ENCODE results near the gene ZNF207.
A peak's percentile ranks its signal among the peaks of the same experiment; 100 is the strongest.
"Not testable (repeated sequence)": the region's sequence is repeated elsewhere in the genome, so short reads cannot be mapped to it uniquely, and the experiment has no call there.

ZNF207 gene

DNA sequence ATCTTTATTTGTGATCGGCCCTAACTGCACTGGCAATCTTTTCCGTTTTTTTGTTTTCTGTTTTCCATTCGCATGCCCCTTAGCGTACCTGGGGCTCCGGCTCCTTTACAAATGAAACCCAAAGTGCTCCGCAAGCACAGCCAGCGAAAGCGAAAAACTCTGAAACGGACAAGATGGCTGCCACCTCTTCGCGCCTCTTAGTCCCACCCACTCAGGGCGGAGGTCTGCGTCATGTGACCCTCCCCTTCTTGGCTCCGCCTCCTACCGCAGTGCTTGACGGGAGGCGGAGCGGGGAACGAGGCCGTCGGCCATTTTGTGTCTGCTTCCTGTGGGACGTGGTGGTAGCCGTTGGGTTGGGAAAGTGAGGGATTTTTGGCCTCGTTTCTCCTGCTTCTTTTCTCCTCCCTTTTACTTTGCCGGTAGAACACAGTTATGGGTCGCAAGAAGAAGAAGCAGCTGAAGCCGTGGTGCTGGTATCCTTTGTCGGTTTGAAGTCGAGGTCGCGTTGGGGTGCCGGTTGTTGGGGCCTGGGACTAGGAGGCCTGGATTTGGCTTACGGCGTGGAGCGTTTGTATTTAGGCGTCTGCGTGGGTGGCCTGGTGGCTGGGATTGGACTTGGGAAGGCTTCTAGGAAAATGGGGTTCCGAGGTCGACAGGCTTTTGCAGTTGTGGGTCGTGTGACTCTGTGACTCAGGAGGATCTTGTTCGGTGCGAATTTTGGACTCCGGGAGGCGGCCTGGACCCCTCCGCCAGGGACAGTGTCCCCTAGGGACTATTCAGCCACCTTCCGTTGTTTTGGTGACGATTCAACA lies at the start of gene ZNF207:
Gene ZNF207, plus strand, starts transcription at position 304 of the 812 bp plus-strand sequence. Its CDS starts 129 bp downstream, at position 433.
- Histone ChIP-seq H2AFZ (ENCODE audit: low read length, unreplicated experiment) (peak within 1 kb of the TSS; percentile 33), H3K27me3 (ENCODE audit: insufficient read depth, low read length) (no peaks in the 10 kb centered on the region), H3K79me2 (ENCODE audit: control insufficient read depth, insufficient read depth, low read length, unreplicated experiment) (peaks cover 61% of the 10 kb centered on the region), H3K4me3 (ENCODE audit: low read depth, low read length) (peak within 1 kb of the TSS; percentile 92), H3K4me1 (ENCODE audit: control insufficient read depth, insufficient read depth, low read length, unreplicated experiment) (peaks cover 18% of the 10 kb centered on the region), H3K27ac (ENCODE audit: low read depth, low read length) (peak within 1 kb of the TSS; percentile 95), H3K36me3 (ENCODE audit: insufficient read depth, low read length) (peaks cover 24% of the 10 kb centered on the region)

DNA sequence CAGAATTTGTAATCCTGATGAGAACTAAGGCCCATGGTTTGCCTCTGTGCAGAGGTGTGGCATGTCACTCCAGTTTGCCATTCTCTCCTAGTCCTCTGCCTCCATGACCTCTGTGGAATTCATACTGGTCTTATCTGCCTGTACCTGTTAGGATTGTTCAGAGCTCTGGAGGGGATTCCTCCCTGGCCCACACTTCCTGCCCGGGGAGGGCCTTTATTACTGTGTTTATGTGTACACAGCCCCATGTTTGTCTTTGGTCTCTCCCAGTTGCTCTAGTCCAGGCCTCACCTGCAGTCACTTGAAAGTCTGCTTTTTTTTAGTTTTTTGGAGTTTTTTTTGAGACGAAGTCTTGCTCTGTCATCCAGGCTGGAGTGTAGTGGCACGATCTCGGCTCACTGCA lies 47.9 kb upstream of the ZNF207 start:
- Histone ChIP-seq H3K4me3 (ENCODE audit: low read depth, low read length) (no peak overlapping the region), H3K79me2 (ENCODE audit: control insufficient read depth, insufficient read depth, low read length, unreplicated experiment) (no peaks in the 10 kb centered on the region), H3K27ac (ENCODE audit: low read depth, low read length) (no peak overlapping the region), H3K36me3 (ENCODE audit: insufficient read depth, low read length) (no peaks in the 10 kb centered on the region), H3K27me3 (ENCODE audit: insufficient read depth, low read length) (no peaks in the 10 kb centered on the region), H3K4me1 (ENCODE audit: control insufficient read depth, insufficient read depth, low read length, unreplicated experiment) (no peaks in the 10 kb centered on the region), H2AFZ (ENCODE audit: low read length, unreplicated experiment) (no peak overlapping the region)

DNA sequence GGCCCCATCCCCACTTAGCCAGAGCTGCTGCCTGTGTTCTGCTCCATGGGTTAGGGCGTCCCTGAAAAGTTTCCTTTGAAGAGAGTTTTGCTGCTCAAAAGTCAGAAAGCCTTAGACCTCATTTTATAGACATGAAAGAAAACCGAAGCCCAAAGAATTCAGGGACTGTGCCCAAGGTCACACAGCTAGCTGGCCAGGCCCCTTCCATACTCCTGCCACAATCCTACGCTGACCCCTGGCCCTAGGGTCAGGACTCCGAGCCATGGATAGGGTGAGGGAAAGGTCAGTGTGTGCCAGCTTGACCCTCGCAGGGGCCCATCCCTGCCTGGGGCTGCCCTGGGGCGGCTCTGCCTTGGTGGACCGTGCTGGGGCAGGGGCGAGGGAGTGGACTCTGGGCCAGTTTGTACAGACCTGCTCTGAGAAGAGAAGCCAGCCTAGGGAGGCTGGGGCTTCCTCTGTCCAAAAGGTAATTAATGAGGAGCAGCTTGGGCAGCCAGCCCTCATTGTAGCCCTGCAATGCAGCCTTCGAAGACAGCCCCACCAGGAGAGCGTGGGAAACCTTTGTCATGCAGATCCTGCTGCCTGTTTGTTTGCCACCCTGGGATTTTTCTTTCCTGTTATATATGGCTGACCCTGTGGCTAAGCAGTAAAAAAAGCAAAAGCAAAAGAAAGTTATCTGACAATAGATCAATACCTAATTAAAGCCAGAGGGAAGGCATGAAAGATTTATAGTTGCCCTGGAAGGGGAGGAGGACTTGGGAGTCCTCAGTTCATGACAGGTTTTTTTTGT lies 46.9 kb upstream of the ZNF207 start:
- no peak overlapping the region for H3K27ac ChIP-seq (ENCODE audit: low read depth, low read length)
- H3K4me3 ChIP-seq (ENCODE audit: low read depth, low read length): no peak overlapping the region
- H2AFZ ChIP-seq (ENCODE audit: low read length, unreplicated experiment): no peak overlapping the region
- H3K36me3 ChIP-seq (ENCODE audit: insufficient read depth, low read length): no peaks in the 10 kb centered on the region
- no peaks in the 10 kb centered on the region for H3K79me2 ChIP-seq (ENCODE audit: control insufficient read depth, insufficient read depth, low read length, unreplicated experiment)
- H3K27me3 ChIP-seq (ENCODE audit: insufficient read depth, low read length): peaks cover 5% of the 10 kb centered on the region; the same call in 1 of the 2 replicates
- no peaks in the 10 kb centered on the region for H3K4me1 ChIP-seq (ENCODE audit: control insufficient read depth, insufficient read depth, low read length, unreplicated experiment)

DNA sequence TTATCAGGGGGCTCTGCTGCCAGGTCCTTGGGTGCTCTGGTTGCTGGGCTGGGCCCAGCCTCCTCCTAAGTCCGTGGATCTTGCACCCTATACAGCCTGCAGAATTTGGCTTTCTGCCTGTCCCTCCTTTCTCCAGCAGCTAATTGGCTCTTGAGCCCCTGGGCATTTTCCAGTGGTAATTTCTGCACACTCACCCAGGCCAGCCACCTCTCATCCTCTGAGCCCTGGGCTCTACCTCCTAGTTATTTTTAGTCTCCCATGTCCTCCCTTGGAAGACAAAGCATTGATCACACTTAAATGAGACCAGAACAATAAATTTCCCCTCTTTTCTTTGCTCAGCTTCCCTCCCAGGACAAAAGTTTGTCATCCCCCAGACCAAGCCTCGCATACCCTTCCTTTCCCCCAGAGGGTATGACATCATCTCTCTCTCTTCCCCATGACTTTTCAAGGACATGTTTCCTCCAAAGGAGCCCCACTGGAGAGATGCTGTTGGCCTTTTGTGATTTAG lies 46.1 kb upstream of the ZNF207 start:
- Histone ChIP-seq H2AFZ (ENCODE audit: low read length, unreplicated experiment) (no peak overlapping the region), H3K27ac (ENCODE audit: low read depth, low read length) (no peak overlapping the region), H3K4me1 (ENCODE audit: control insufficient read depth, insufficient read depth, low read length, unreplicated experiment) (no peaks in the 10 kb centered on the region), H3K36me3 (ENCODE audit: insufficient read depth, low read length) (no peaks in the 10 kb centered on the region), H3K4me3 (ENCODE audit: low read depth, low read length) (no peak overlapping the region), H3K79me2 (ENCODE audit: control insufficient read depth, insufficient read depth, low read length, unreplicated experiment) (no peaks in the 10 kb centered on the region), H3K27me3 (ENCODE audit: insufficient read depth, low read length) (peaks cover 6% of the 10 kb centered on the region; the same call in 1 of the 2 replicates)

DNA sequence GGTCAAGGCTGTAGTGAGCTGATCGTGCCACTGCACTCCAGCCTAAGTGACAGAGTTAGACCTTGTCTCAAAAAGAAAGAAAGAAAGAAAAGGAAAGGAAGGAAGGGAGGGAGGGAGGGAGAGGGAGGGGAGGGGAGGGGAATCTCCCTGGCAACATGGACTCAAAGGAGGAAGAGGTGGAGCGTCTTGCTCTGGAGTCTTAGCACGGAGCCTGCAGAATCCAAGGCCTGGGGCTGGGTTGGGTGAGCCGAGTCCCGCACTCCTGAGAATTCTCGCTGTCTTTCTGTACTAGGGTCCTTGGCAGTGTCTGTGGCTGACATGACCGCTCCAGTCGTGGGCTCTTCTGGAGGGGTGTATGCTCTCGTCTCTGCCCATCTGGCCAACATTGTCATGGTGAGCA lies 44.9 kb upstream of the ZNF207 start:
- no peak overlapping the region for H3K27ac ChIP-seq (ENCODE audit: low read depth, low read length)
- H3K27me3 ChIP-seq (ENCODE audit: insufficient read depth, low read length): peaks cover 6% of the 10 kb centered on the region; the same call in 1 of the 2 replicates
- H3K4me3 ChIP-seq (ENCODE audit: low read depth, low read length): no peak overlapping the region
- no peaks in the 10 kb centered on the region for H3K36me3 ChIP-seq (ENCODE audit: insufficient read depth, low read length)
- no peaks in the 10 kb centered on the region for H3K79me2 ChIP-seq (ENCODE audit: control insufficient read depth, insufficient read depth, low read length, unreplicated experiment)
- H3K4me1 ChIP-seq (ENCODE audit: control insufficient read depth, insufficient read depth, low read length, unreplicated experiment): no peaks in the 10 kb centered on the region
- H2AFZ ChIP-seq (ENCODE audit: low read length, unreplicated experiment): no peak overlapping the region

DNA sequence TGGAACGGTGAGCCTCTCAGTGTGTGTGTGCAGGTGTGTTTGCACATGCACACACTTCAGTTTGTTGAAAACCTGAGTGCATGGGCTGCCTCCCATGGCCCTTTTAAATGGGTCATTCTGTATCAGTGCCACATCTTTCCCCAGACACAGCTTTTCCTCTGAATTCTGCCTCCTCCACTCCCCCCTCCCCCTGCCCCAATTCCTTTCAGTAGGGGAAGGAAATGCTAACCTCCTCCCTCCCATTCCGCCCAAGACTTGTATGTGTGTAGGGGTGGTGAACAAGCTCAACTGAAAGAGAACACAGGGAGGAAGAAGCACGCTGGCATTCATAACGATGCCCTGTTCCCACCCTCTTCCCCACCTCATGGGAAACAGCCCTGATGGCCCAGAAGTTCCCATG lies 42.3 kb upstream of the ZNF207 start:
- no peaks in the 10 kb centered on the region for H3K36me3 ChIP-seq (ENCODE audit: insufficient read depth, low read length)
- H3K79me2 ChIP-seq (ENCODE audit: control insufficient read depth, insufficient read depth, low read length, unreplicated experiment): no peaks in the 10 kb centered on the region
- no peak overlapping the region for H2AFZ ChIP-seq (ENCODE audit: low read length, unreplicated experiment)
- H3K27me3 ChIP-seq (ENCODE audit: insufficient read depth, low read length): peaks cover 6% of the 10 kb centered on the region; the same call in 1 of the 2 replicates
- no peak overlapping the region for H3K27ac ChIP-seq (ENCODE audit: low read depth, low read length)
- H3K4me1 ChIP-seq (ENCODE audit: control insufficient read depth, insufficient read depth, low read length, unreplicated experiment): peaks cover 10% of the 10 kb centered on the region
- no peak overlapping the region for H3K4me3 ChIP-seq (ENCODE audit: low read depth, low read length)

DNA sequence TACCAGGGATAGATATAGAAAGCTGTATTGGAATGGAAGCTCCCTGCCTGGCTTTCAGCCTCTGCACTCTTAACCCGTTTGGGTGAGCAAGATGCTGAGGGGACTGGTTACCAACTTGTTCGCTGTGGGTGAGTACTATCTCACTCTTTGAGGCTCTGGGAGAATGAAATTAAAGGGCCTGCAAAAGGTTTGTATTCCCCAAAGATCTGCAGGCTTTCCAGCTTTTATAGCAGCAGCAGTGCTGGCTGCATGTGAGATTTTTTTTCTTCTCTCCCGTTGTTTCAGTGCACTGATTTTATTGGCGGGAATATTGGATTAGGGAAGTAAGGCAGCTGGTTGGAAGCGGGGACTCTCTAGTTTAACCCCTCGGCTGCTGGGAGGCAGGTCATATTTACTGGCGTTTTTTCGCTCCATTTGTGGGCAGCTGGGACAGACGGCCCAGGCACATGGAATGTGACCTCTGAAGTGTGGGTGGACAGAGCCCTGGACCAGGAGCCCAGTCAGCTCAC lies 38.9 kb upstream of the ZNF207 start:
- Histone ChIP-seq H3K4me3 (ENCODE audit: low read depth, low read length) (peak overlapping the region; percentile 23), H3K27me3 (ENCODE audit: insufficient read depth, low read length) (peaks cover 25% of the 10 kb centered on the region)

DNA sequence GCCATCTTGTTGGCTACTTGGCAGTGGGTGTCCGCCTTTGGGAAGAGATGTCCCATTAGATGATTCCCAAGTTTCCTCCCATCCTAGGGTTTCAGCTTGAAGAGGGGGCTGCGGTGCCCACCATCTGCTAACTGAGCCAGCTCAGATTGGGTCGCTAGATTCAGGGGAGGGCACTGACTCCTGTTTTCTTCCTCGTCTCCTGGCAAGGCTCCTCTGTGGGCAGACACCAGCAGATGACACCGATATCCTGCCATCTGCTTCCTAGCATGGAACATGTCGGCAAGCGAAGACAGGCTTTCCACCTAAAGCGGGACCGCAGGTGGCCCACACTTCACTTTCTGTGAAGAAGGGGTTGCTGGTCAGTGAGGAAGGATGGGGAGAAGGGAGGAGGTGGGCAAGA lies 35.3 kb upstream of the ZNF207 start:
- Histone ChIP-seq H2AFZ (ENCODE audit: low read length, unreplicated experiment) (no peak overlapping the region), H3K4me3 (ENCODE audit: low read depth, low read length) (no peak overlapping the region), H3K27ac (ENCODE audit: low read depth, low read length) (no peak overlapping the region), H3K4me1 (ENCODE audit: control insufficient read depth, insufficient read depth, low read length, unreplicated experiment) (peaks cover 10% of the 10 kb centered on the region), H3K27me3 (ENCODE audit: insufficient read depth, low read length) (peaks cover 20% of the 10 kb centered on the region), H3K36me3 (ENCODE audit: insufficient read depth, low read length) (no peaks in the 10 kb centered on the region), H3K79me2 (ENCODE audit: control insufficient read depth, insufficient read depth, low read length, unreplicated experiment) (no peaks in the 10 kb centered on the region)

More for the DNA sequence above, 38.9 kb upstream of the ZNF207 start:
- Histone ChIP-seq H3K79me2 (ENCODE audit: control insufficient read depth, insufficient read depth, low read length, unreplicated experiment) (no peaks in the 10 kb centered on the region), H3K36me3 (ENCODE audit: insufficient read depth, low read length) (no peaks in the 10 kb centered on the region), H3K27ac (ENCODE audit: low read depth, low read length) (no peak overlapping the region), H2AFZ (ENCODE audit: low read length, unreplicated experiment) (no peak overlapping the region), H3K4me1 (ENCODE audit: control insufficient read depth, insufficient read depth, low read length, unreplicated experiment) (peaks cover 10% of the 10 kb centered on the region)

DNA sequence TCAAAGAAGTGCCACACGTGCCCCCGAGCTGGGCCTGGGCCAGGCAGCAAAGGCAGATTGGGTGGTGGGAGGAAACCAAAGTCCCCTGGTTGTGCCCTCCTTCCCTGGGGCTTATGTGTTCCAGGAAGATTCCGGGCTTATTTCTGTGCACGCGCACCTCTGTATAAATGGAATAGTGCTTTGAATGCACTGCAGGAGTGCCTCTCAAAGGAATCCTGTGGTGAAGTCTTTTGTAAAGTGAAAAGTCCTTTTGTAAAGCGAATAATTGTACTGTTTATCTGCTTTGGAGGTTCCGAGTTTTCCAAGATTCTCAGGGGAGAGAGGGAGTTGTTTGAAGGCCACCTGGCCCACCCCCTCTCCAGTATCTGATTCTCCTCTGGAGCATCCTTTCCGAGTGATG lies 34.8 kb upstream of the ZNF207 start:
- Histone ChIP-seq H3K4me3 (ENCODE audit: low read depth, low read length) (no peak overlapping the region), H3K79me2 (ENCODE audit: control insufficient read depth, insufficient read depth, low read length, unreplicated experiment) (no peaks in the 10 kb centered on the region), H3K27ac (ENCODE audit: low read depth, low read length) (no peak overlapping the region)

DNA sequence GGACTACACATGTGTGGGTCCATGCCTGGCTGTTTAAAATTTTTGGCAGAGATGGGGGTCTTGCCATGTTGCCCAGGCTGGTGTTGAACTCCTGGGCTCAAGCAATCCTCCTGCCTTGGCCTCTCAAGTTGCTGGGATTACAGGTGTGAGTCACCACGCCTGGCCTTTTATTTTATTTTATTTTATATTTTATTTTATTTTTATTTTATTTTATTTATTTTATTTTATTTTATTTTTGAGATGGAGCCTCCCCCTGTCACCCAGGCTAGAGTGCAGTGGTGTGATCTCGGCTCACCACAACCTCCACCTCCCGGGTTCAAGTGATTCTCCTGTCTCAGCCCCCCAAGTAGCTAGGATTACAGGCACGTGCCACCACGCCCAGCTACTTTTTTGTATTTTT lies 33.3 kb upstream of the ZNF207 start:
- H3K79me2 ChIP-seq (ENCODE audit: control insufficient read depth, insufficient read depth, low read length, unreplicated experiment); H3K4me3 ChIP-seq (ENCODE audit: low read depth, low read length); H2AFZ ChIP-seq (ENCODE audit: low read length, unreplicated experiment); H3K27ac ChIP-seq (ENCODE audit: low read depth, low read length); H3K4me1 ChIP-seq (ENCODE audit: control insufficient read depth, insufficient read depth, low read length, unreplicated experiment); H3K36me3 ChIP-seq (ENCODE audit: insufficient read depth, low read length): not testable (repeated sequence)
- peaks cover 20% of the 10 kb centered on the region for H3K27me3 ChIP-seq (ENCODE audit: insufficient read depth, low read length)

More for the DNA sequence above, 34.8 kb upstream of the ZNF207 start:
- H3K27me3 ChIP-seq (ENCODE audit: insufficient read depth, low read length): peaks cover 20% of the 10 kb centered on the region
- peaks cover 10% of the 10 kb centered on the region for H3K4me1 ChIP-seq (ENCODE audit: control insufficient read depth, insufficient read depth, low read length, unreplicated experiment)
- no peak overlapping the region for H2AFZ ChIP-seq (ENCODE audit: low read length, unreplicated experiment)
- H3K36me3 ChIP-seq (ENCODE audit: insufficient read depth, low read length): no peaks in the 10 kb centered on the region

Data from ACC112 (cell line).